Measurements from ENCODE around the gene KIF6.
A peak's percentile ranks its signal among the peaks of the same experiment; 100 is the strongest.

DNA sequence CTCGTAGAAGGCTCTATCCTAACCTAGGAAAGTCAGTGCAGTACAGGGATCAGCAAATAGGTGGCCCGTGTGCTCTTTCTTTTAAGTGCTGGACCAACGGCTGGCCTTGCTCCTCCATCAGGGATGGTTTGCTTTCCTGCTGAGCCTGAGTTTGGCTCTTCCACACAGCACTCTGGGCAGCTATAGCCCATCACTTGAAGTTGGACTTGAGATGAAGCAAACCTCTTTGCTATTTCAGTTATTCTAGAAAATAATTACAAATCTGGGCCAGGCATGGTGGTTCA, 335.8 kb downstream of the KIF6 start:
- no peak for TF ChIP-seq POLR2A (IDR thresholded peaks at IDR 0.05)
- peak in 2 of 5 experiments; percentile 16 to 29 for TF ChIP-seq CTCF (IDR thresholded peaks at IDR 0.05)
